ENCODE results near the gene JAG2.

JAG2 gene

DNA sequence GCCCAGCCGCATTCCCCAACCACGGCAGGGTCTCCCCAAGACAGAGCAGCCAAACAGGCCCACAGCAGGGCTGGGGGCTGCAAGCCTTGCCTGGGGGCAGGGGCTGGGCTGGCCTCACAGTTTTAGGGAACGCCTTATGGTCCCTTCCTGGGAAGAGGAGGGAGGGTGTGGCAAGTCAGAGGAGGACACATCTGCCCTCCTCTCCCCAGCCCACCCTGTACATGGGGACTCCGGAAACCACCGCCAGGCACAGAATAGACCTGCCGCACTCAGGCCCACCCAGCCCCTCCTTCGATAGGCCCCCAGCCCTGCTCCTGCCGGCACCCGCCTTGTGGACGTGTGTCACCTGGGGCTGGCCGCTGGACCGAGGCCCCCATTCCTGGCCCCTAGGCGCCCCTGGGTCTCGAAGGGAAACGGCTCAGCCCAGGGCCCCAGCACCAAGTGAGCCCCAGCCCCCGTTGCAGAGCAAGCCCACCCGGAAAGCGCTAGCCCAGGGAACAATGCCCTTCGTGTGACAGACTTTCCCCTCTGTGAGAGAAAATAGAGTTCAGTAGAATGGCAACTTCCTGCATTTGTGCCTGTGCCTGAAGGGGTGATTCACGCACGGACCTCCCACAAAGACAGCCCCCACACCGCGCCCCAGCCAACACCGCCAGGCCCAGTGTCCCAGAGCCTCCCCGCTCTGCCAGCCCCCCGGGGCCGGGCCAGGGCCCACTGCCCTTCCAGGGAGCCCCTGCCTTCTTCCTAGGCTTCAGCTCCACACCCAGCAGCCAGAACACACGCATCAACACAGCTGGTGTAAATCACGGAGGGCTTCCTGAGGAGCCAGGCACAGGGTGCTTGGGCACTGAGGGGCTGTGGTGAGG, 24.5 kb upstream of the JAG2 start:
- Histone ChIP-seq H3K79me1 (ENCODE audit: low read length) (no peaks in the 10 kb centered on the region), H3K4me1 (ENCODE audit: control insufficient read depth in 1 of 2, insufficient read depth in 2 of 2, low read length in 2 of 2) (peaks cover 0 to 10% of the 10 kb centered on the region in 2 experiments), H3K36me3 (ENCODE audit: control insufficient read depth in 1 of 2, insufficient read depth in 2 of 2, low read length in 2 of 2) (no peaks in the 10 kb centered on the region), H2BK120ac (ENCODE audit: insufficient read depth, low read length, poor library complexity) (no peak overlapping the region), H4K91ac (ENCODE audit: low read depth, low read length) (no peak overlapping the region), H3K18ac (ENCODE audit: low read length) (no peak overlapping the region), H3K9me3 (ENCODE audit: insufficient read depth, low read depth, low read length) (peaks cover 5% of the 10 kb centered on the region), H3K14ac (ENCODE audit: low read length) (no peak overlapping the region), H2AK5ac (ENCODE audit: low read length) (no peak overlapping the region), H3K27ac (ENCODE audit: low read depth, low read length) (no peak overlapping the region), H4K12ac (ENCODE audit: low read depth, low read length) (no peak overlapping the region), H2AFZ (ENCODE audit: insufficient read depth, low read length, poor library complexity) (no peak overlapping the region), H4K8ac (ENCODE audit: low read depth, low read length) (no peak overlapping the region), H3K27me3 (ENCODE audit: insufficient read depth, low read length) (peaks cover 15% of the 10 kb centered on the region), H3K4me3 (ENCODE audit: low read depth, low read length) (no peak overlapping the region), H3K4ac (ENCODE audit: low read depth, low read length) (no peak overlapping the region), H3K79me2 (ENCODE audit: control insufficient read depth, insufficient read depth, low read length, poor library complexity) (no peaks in the 10 kb centered on the region), H3K9ac (ENCODE audit: low read length) (no peak overlapping the region), H3K23ac (ENCODE audit: low read length) (no peak overlapping the region), H2BK12ac (ENCODE audit: low read length) (no peak overlapping the region), H2BK5ac (ENCODE audit: low read depth, low read length, poor library complexity) (no peak overlapping the region), H3K4me2 (ENCODE audit: low read length) (no peak overlapping the region)
- WGBS (ENCODE audit: extremely low coverage, insufficient coverage, insufficient read length) = no CpG with 5 or more reads among the region's 29 CpGs
- DNase-seq = no peak

DNA sequence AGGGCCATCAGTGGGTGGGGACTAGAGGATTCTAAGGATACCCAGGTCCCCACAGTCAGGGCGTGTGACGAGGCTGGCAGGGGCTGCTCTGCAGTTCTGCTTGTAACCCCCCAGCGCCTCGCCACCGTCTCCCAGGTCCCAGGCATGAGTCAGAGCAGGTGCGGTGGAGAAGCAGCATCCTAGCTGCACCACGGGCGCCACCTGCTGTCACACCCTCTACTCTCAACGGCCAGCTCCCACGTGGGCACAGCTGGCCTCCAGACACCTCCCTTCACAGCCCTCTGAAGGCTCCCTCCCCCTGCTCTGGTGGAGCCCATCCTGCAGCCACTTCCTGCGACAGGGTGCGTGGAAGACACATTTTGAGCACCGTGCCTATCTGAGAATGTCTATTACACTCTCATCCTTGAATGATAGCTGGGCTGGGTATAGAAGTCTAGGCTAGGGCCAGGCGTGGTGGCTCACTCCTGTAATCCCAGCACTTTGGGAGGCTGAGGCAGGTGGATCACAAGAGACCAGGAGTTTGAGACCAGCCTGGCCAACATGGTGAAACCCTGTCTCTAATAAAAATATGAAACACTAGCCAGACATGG, 19.5 kb upstream of the JAG2 start:
- H3K9me3 ChIP-seq (ENCODE audit: insufficient read depth, low read depth, low read length) = peaks cover 7% of the 10 kb centered on the region
- H3K23ac ChIP-seq (ENCODE audit: low read length) = no peak overlapping the region

DNA sequence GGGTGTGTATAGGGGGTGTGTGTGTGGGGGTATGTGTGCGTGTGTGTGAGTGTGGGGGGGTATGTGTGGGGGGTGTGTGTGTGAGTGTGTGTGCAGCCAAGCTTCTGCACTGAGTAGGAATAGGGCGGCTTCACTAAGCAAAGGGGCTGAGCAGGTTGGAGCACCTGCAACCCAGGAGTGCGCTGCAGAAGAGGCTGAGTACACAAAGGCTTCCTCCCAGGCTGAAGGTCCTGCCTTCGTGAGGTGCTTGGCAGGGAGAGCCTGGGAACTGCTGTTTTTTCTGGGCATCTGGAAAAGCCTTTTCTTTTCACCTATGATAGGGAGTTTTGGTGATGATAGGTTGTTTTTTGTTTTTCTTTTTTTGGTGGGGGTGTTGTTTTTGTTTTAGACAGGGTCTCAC, 18.5 kb upstream of the JAG2 start:
- no peak overlapping the region for H3K4me2 ChIP-seq (ENCODE audit: low read length)
- H3K14ac ChIP-seq (ENCODE audit: low read length) = no peak overlapping the region
- H4K8ac ChIP-seq (ENCODE audit: low read depth, low read length) = no peak overlapping the region
- no peak overlapping the region for H2AFZ ChIP-seq (ENCODE audit: insufficient read depth, low read length, poor library complexity)
- no peak overlapping the region for H4K91ac ChIP-seq (ENCODE audit: low read depth, low read length)
- no peak overlapping the region for H3K23ac ChIP-seq (ENCODE audit: low read length)
- H2BK12ac ChIP-seq (ENCODE audit: low read length) = no peak overlapping the region
- no peak for DNase-seq
- no peaks in the 10 kb centered on the region for H3K4me1 ChIP-seq (ENCODE audit: control insufficient read depth in 1 of 2, insufficient read depth in 2 of 2, low read length in 2 of 2)
- H3K79me1 ChIP-seq (ENCODE audit: low read length) = no peaks in the 10 kb centered on the region
- H3K27ac ChIP-seq (ENCODE audit: low read depth, low read length) = no peak overlapping the region
- no peaks in the 10 kb centered on the region for H3K36me3 ChIP-seq (ENCODE audit: control insufficient read depth in 1 of 2, insufficient read depth in 2 of 2, low read length in 2 of 2)
- H2AK5ac ChIP-seq (ENCODE audit: low read length) = no peak overlapping the region
- H3K79me2 ChIP-seq (ENCODE audit: control insufficient read depth, insufficient read depth, low read length, poor library complexity) = no peaks in the 10 kb centered on the region
- H3K18ac ChIP-seq (ENCODE audit: low read length) = no peak overlapping the region
- H3K9me3 ChIP-seq (ENCODE audit: insufficient read depth, low read depth, low read length) = peaks cover 7% of the 10 kb centered on the region
- H4K12ac ChIP-seq (ENCODE audit: low read depth, low read length) = no peak overlapping the region
- no peak overlapping the region for H2BK120ac ChIP-seq (ENCODE audit: insufficient read depth, low read length, poor library complexity)
- H3K27me3 ChIP-seq (ENCODE audit: insufficient read depth, low read length) = no peaks in the 10 kb centered on the region
- no peak overlapping the region for H2BK5ac ChIP-seq (ENCODE audit: low read depth, low read length, poor library complexity)
- no CpG with 5 or more reads among the region's 4 CpGs for WGBS (ENCODE audit: extremely low coverage, insufficient coverage, insufficient read length)
- no peak overlapping the region for H3K4ac ChIP-seq (ENCODE audit: low read depth, low read length)
- H3K9ac ChIP-seq (ENCODE audit: low read length) = no peak overlapping the region
- no peak overlapping the region for H3K4me3 ChIP-seq (ENCODE audit: low read depth, low read length)

More for the DNA sequence above, 19.5 kb upstream of the JAG2 start:
- no peaks in the 10 kb centered on the region for H3K79me2 ChIP-seq (ENCODE audit: control insufficient read depth, insufficient read depth, low read length, poor library complexity)
- no peak overlapping the region for H2BK12ac ChIP-seq (ENCODE audit: low read length)
- DNase-seq = peak; percentile 20 to 49
- H3K27ac ChIP-seq (ENCODE audit: low read depth, low read length) = no peak overlapping the region
- no peak overlapping the region for H4K8ac ChIP-seq (ENCODE audit: low read depth, low read length)
- no peak overlapping the region for H3K14ac ChIP-seq (ENCODE audit: low read length)
- H3K4me2 ChIP-seq (ENCODE audit: low read length) = no peak overlapping the region
- no peak overlapping the region for H2BK120ac ChIP-seq (ENCODE audit: insufficient read depth, low read length, poor library complexity)
- no peak overlapping the region for H3K4ac ChIP-seq (ENCODE audit: low read depth, low read length)
- WGBS (ENCODE audit: extremely low coverage, insufficient coverage, insufficient read length) = no CpG with 5 or more reads among the region's 14 CpGs
- no peaks in the 10 kb centered on the region for H3K4me1 ChIP-seq (ENCODE audit: control insufficient read depth in 1 of 2, insufficient read depth in 2 of 2, low read length in 2 of 2)
- H3K27me3 ChIP-seq (ENCODE audit: insufficient read depth, low read length) = no peaks in the 10 kb centered on the region
- H3K9ac ChIP-seq (ENCODE audit: low read length) = no peak overlapping the region
- H2AK5ac ChIP-seq (ENCODE audit: low read length) = no peak overlapping the region
- no peaks in the 10 kb centered on the region for H3K79me1 ChIP-seq (ENCODE audit: low read length)
- H3K4me3 ChIP-seq (ENCODE audit: low read depth, low read length) = no peak overlapping the region
- no peak overlapping the region for H3K18ac ChIP-seq (ENCODE audit: low read length)
- no peak overlapping the region for H2AFZ ChIP-seq (ENCODE audit: insufficient read depth, low read length, poor library complexity)
- H3K36me3 ChIP-seq (ENCODE audit: control insufficient read depth in 1 of 2, insufficient read depth in 2 of 2, low read length in 2 of 2) = no peaks in the 10 kb centered on the region
- H4K12ac ChIP-seq (ENCODE audit: low read depth, low read length) = no peak overlapping the region
- H4K91ac ChIP-seq (ENCODE audit: low read depth, low read length) = no peak overlapping the region
- H2BK5ac ChIP-seq (ENCODE audit: low read depth, low read length, poor library complexity) = no peak overlapping the region

DNA sequence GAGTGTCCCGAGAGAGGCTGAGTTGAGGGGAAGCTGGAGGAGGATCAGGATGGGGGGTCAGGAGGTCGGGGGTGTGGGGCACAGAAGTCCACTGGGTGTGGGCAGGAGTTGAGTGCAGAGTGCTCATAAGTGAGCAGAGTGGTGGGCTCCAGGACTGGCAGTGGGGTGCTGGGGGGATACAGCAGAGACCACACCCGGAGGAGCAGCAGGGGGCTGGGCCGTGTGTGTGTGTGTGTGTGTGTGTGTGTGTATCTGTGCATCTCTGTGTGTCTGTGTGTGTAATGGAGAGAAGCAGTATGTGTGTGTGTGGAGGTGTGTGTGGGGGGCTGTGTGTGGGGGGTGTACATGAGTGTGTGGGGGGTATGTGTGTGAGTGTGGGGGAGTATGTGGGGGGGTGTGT, 17.4 kb upstream of the JAG2 start:
- no peak overlapping the region for H2AFZ ChIP-seq (ENCODE audit: insufficient read depth, low read length, poor library complexity)
- DNase-seq = no peak

More for the DNA sequence above, 17.4 kb upstream of the JAG2 start:
- Histone ChIP-seq H2AK5ac (ENCODE audit: low read length) (no peak overlapping the region), H4K91ac (ENCODE audit: low read depth, low read length) (no peak overlapping the region), H3K4me2 (ENCODE audit: low read length) (no peak overlapping the region), H3K18ac (ENCODE audit: low read length) (no peak overlapping the region), H3K9ac (ENCODE audit: low read length) (no peak overlapping the region), H3K9me3 (ENCODE audit: insufficient read depth, low read depth, low read length) (peaks cover 7% of the 10 kb centered on the region), H2BK120ac (ENCODE audit: insufficient read depth, low read length, poor library complexity) (no peak overlapping the region), H3K79me2 (ENCODE audit: control insufficient read depth, insufficient read depth, low read length, poor library complexity) (no peaks in the 10 kb centered on the region), H2BK12ac (ENCODE audit: low read length) (no peak overlapping the region), H3K27me3 (ENCODE audit: insufficient read depth, low read length) (no peaks in the 10 kb centered on the region), H4K12ac (ENCODE audit: low read depth, low read length) (no peak overlapping the region), H3K4me1 (ENCODE audit: control insufficient read depth in 1 of 2, insufficient read depth in 2 of 2, low read length in 2 of 2) (peaks cover 0 to 3% of the 10 kb centered on the region in 2 experiments), H3K4ac (ENCODE audit: low read depth, low read length) (no peak overlapping the region), H3K23ac (ENCODE audit: low read length) (no peak overlapping the region), H3K27ac (ENCODE audit: low read depth, low read length) (no peak overlapping the region), H3K36me3 (ENCODE audit: control insufficient read depth in 1 of 2, insufficient read depth in 2 of 2, low read length in 2 of 2) (no peaks in the 10 kb centered on the region), H3K4me3 (ENCODE audit: low read depth, low read length) (no peak overlapping the region), H3K14ac (ENCODE audit: low read length) (no peak overlapping the region), H4K8ac (ENCODE audit: low read depth, low read length) (no peak overlapping the region), H2BK5ac (ENCODE audit: low read depth, low read length, poor library complexity) (no peak overlapping the region), H3K79me1 (ENCODE audit: low read length) (peaks cover 1% of the 10 kb centered on the region)
- no CpG with 5 or more reads among the region's 4 CpGs for WGBS (ENCODE audit: extremely low coverage, insufficient coverage, insufficient read length)

Measured in trophoblast cell (in vitro differentiated cells and primary cell).